Caco-2 (cell line): ENCODE measurements around the gene IFNA5. TPM values are rescaled to one million over a fixed set of nuclear protein-coding genes. Genes with fewer than 3 reads are reported as not detected.

Experiments
- BruUV-seq: library from RNA; stranded (reverse); fragments of 400-500 nt; replicated peaks from 2 replicates; lab custom pipeline; 2021; lab: Mats Ljungman, UMichigan
- CTCF ChIA-PET: fragments of 300-600 bp; sonication (Branson Sonifier 250); formaldehyde crosslinking; loops from one replicate; lab custom pipeline; 2022; ENCODE audit warnings: antibody characterized with exemption; lab: Charles Lee
- POLR2A ChIA-PET: fragments of 300-600 bp; sonication (Branson Sonifier 250); formaldehyde crosslinking; loops from one replicate; lab custom pipeline; 2022; ENCODE audit warnings: antibody characterized with exemption; lab: Charles Lee
- DNase-seq, 2 experiments: peaks; one replicate each; pipeline versions ENCODE4 v3.0.0 to v3.0.0-alpha.2; 2020 to 2022
- H3K27me3 ChIP-seq: replicated peaks from 2 replicates; pipeline ENCODE4 v1.6.0; 2011; ENCODE audit warnings: low read length; ENCODE audit not compliant: control insufficient read depth, insufficient read depth
- H3K36me3 ChIP-seq: 2 replicates; pipeline ENCODE4 v1.5.1; 2011; ENCODE audit warnings: low read length; ENCODE audit not compliant: control insufficient read depth, insufficient read depth
- H3K4me1 ChIP-seq: fragments of 250-450 bp; sonication (Bioruptor Pico); 2 replicates; pipeline ENCODE4 v1.5.1; 2020; ENCODE audit warnings: mild to moderate bottlenecking
- H3K4me3 ChIP-seq: 2 replicates; pipeline ENCODE4 v1.5.1; 2011; ENCODE audit warnings: low read depth, mild to moderate bottlenecking, control low read depth, low read length
- H3K9me3 ChIP-seq: fragments of 250-450 bp; sonication (Bioruptor Pico); 2 replicates; pipeline ENCODE4 v1.5.1; 2020; ENCODE audit warnings: mild to moderate bottlenecking, moderate library complexity
- H3K27ac Mint-ChIP-seq: one replicate; pipeline ENCODE4 v1.8.0; 2022; ENCODE audit warnings: mixed read lengths; ENCODE audit not compliant: unreplicated experiment
- H3K27me3 Mint-ChIP-seq: one replicate; pipeline ENCODE4 v1.8.0; 2022; ENCODE audit warnings: mixed read lengths; ENCODE audit not compliant: insufficient read depth, unreplicated experiment
- H3K36me3 Mint-ChIP-seq: one replicate; pipeline ENCODE4 v1.8.0; 2022; ENCODE audit warnings: mild to moderate bottlenecking, mixed read lengths; ENCODE audit not compliant: insufficient read depth, unreplicated experiment
- H3K4me1 Mint-ChIP-seq: one replicate; pipeline ENCODE4 v1.8.0; 2022; ENCODE audit warnings: low read depth, mixed read lengths; ENCODE audit not compliant: unreplicated experiment
- H3K4me3 Mint-ChIP-seq: one replicate; pipeline ENCODE4 v1.8.0; 2022; ENCODE audit warnings: mild to moderate bottlenecking, moderate library complexity, mixed read lengths; ENCODE audit not compliant: unreplicated experiment
- H3K9me3 Mint-ChIP-seq: one replicate; pipeline ENCODE4 v1.8.0; 2022; ENCODE audit warnings: mixed read lengths; ENCODE audit not compliant: unreplicated experiment
- intact Hi-C: fragments of 100-400 bp; cut with micrococcal nuclease; formaldehyde crosslinking; loops from one replicate; pipeline ENCODE4 v1.10.0; 2022; ENCODE audit not compliant: unreplicated experiment
- total RNA-seq: library from RNA; stranded (reverse); gene quantifications from 2 replicates; pipeline ENCODE4 v1.2.3, GENCODE V29; 2022
- TF ChIP-seq, protein P1 (sequence below), 2 experiments: fragments of 200-600 bp in 1 of 2; IDR thresholded peaks; 1 replicate in 1 of 2; 2 replicates in 1 of 2; pipeline versions ENCODE4 v1.5.1 to v1.8.0; 2011 to 2022; ENCODE audit warnings: antibody characterized with exemption in 1 of 2, control low read depth in 1 of 2, inconsistent platforms in 1 of 2, low read depth in 1 of 2, low read length in 1 of 2, mild to moderate bottlenecking in 1 of 2, moderate library complexity in 1 of 2; ENCODE audit not compliant: insufficient read depth in 1 of 2, severe bottlenecking in 1 of 2, unreplicated experiment in 1 of 2

Gene IFNA5
- total RNA-seq, 1 experiment from 2014 or later: not detected

DNA sequence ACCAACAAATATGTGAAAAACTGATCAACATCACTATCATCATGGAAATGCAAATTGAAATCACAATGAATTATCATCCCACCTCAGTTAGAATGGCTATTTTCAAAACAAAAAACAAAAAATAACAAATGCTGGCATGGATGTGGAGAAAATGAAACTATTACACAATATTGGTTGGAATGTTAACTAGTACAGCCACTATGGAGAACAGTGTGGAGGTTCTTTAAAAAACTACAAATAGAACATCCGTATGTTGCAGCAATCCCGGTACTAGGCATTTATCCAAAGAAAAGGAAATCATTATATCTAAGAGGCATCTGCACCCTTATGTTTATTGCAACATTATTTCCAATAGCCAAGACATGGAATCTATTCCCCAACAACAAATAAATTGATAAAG is 9.0 kb upstream of the IFNA5 start:
- DNase-seq: no peak
- Histone ChIP-seq H3K4me1 (no peaks in the 10 kb centered on the region), H3K9me3 (no peaks in the 10 kb centered on the region), H3K36me3 (no peaks in the 10 kb centered on the region), H3K27me3 (no peaks in the 10 kb centered on the region), H3K4me3 (no peak overlapping the region)
- H3K36me3 Mint-ChIP-seq: no peaks in the 10 kb centered on the region
- TF ChIP-seq, protein P1, sequence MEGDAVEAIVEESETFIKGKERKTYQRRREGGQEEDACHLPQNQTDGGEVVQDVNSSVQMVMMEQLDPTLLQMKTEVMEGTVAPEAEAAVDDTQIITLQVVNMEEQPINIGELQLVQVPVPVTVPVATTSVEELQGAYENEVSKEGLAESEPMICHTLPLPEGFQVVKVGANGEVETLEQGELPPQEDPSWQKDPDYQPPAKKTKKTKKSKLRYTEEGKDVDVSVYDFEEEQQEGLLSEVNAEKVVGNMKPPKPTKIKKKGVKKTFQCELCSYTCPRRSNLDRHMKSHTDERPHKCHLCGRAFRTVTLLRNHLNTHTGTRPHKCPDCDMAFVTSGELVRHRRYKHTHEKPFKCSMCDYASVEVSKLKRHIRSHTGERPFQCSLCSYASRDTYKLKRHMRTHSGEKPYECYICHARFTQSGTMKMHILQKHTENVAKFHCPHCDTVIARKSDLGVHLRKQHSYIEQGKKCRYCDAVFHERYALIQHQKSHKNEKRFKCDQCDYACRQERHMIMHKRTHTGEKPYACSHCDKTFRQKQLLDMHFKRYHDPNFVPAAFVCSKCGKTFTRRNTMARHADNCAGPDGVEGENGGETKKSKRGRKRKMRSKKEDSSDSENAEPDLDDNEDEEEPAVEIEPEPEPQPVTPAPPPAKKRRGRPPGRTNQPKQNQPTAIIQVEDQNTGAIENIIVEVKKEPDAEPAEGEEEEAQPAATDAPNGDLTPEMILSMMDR (IDR thresholded peaks at IDR 0.05; ENCODE audit: insufficient read depth in 1 of 2, low read depth in 1 of 2, low read length in 1 of 2, severe bottlenecking in 1 of 2, unreplicated experiment in 1 of 2): no peak
- BruUV-seq: no TSS peak
- intact Hi-C loops: loop anchor here (10.0 kb wide), 1 partner anchor 129 kb away; the partner anchor contains the start of gene IFNA4
- no peaks in the 10 kb centered on the region for H3K9me3 Mint-ChIP-seq
- H3K27ac Mint-ChIP-seq: no peak overlapping the region
- peaks cover 14% of the 10 kb centered on the region for H3K27me3 Mint-ChIP-seq
- POLR2A ChIA-PET: no interaction called here
- peaks cover 5% of the 10 kb centered on the region for H3K4me1 Mint-ChIP-seq
- no peak overlapping the region for H3K4me3 Mint-ChIP-seq
- CTCF ChIA-PET: no interaction called here

DNA sequence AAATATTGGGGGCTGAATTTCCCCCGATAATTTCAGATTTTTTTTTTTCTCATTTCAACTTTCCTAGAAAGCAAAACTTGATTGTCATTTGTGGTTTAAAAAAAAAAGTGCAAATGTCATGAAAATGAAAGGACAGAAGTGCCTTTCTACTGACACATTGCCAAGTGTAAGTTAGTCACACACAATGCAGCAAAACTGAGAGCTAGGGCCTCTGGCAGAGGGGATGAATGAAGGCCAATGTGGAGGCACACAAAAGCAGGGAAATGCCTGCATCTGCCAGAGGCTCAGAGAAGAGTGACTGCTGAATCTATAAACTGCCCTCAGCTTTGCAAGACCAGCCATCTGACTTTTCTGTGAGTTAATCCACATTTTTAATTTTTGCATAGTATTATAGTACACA is 6.8 kb upstream of the IFNA5 start:
- H3K27me3 ChIP-seq: no peaks in the 10 kb centered on the region
- peaks cover 20% of the 10 kb centered on the region for H3K27me3 Mint-ChIP-seq
- BruUV-seq: no TSS peak
- ChIA-PET CTCF (no interaction called here), POLR2A (no interaction called here)
- H3K36me3 Mint-ChIP-seq: no peaks in the 10 kb centered on the region
- H3K4me3 Mint-ChIP-seq: no peak overlapping the region
- H3K9me3 Mint-ChIP-seq: no peaks in the 10 kb centered on the region
- H3K4me1 Mint-ChIP-seq: peaks cover 5% of the 10 kb centered on the region
- H3K27ac Mint-ChIP-seq: no peak overlapping the region
- no peaks in the 10 kb centered on the region for H3K4me1 ChIP-seq
- H3K36me3 ChIP-seq: no peaks in the 10 kb centered on the region
- DNase-seq: no peak
- TF ChIP-seq, protein P1 (IDR thresholded peaks at IDR 0.05; ENCODE audit: insufficient read depth in 1 of 2, low read depth in 1 of 2, low read length in 1 of 2, severe bottlenecking in 1 of 2, unreplicated experiment in 1 of 2): no peak
- intact Hi-C loops: loop anchor here (10.0 kb wide), 1 partner anchor 127 kb away; the partner anchor contains the start of gene IFNA4
- H3K9me3 ChIP-seq: no peaks in the 10 kb centered on the region
- no peak overlapping the region for H3K4me3 ChIP-seq

DNA sequence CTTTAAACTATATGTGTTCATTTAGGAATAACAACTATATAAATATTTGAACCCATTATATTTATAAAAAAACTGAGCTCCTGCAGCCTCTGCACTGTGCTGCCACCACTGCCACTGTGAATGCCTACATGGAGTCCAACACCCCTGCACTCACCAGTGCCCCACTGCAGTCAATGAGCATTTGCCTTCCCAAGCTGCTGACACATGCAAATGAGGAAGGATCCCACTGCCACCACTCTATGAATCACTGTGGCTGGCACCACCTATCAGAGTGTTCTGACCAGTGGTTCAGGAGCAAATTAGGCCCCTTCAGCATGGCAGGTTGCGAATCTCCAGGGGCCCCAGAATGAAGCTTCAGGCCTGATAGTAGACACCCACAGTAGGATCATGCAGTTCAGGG is 9.1 kb downstream of the IFNA5 start:
- intact Hi-C loops: no loop called here
- Mint-ChIP-seq H3K27ac (no peak overlapping the region), H3K36me3 (no peaks in the 10 kb centered on the region), H3K4me1 (no peaks in the 10 kb centered on the region), H3K9me3 (no peaks in the 10 kb centered on the region), H3K27me3 (peaks cover 3% of the 10 kb centered on the region), H3K4me3 (no peak overlapping the region)
- CTCF ChIA-PET: no interaction called here
- H3K4me3 ChIP-seq: no peak overlapping the region
- TF ChIP-seq, protein P1 (IDR thresholded peaks at IDR 0.05; ENCODE audit: insufficient read depth in 1 of 2, low read depth in 1 of 2, low read length in 1 of 2, severe bottlenecking in 1 of 2, unreplicated experiment in 1 of 2): no peak
- no peaks in the 10 kb centered on the region for H3K36me3 ChIP-seq
- no peaks in the 10 kb centered on the region for H3K27me3 ChIP-seq
- no peaks in the 10 kb centered on the region for H3K9me3 ChIP-seq
- no peak for DNase-seq
- no TSS peak for BruUV-seq
- POLR2A ChIA-PET: no interaction called here
- H3K4me1 ChIP-seq: no peaks in the 10 kb centered on the region
